MM.1S (cell line): ENCODE measurements around the gene PIAS3.
A peak's percentile ranks its signal among the peaks of the same experiment; 100 is the strongest.

Source experiments
- DNase-seq: peaks from one replicate; pipeline ENCODE4 v3.0.0-alpha.2; 2015
- H2AFZ ChIP-seq: fragments of 300-600 bp; sonication (generic); 2 replicates; pipeline ENCODE4 v1.6.0; 2016; ENCODE audit warnings: antibody characterized with exemption, low read length
- H3F3A ChIP-seq: fragments of 300-600 bp; sonication (generic); 2 replicates; pipeline ENCODE4 v1.6.1; 2016; ENCODE audit warnings: mild to moderate bottlenecking, antibody characterized with exemption, low read length, moderate library complexity, mixed read lengths; ENCODE audit not compliant: insufficient read depth
- H3K27ac ChIP-seq: fragments of 300-600 bp; sonication (generic); 2 replicates; pipeline ENCODE4 v1.5.1; 2016; ENCODE audit warnings: mild to moderate bottlenecking, low read length
- H3K27me3 ChIP-seq: fragments of 300-600 bp; sonication (generic); replicated peaks from 2 replicates; pipeline ENCODE4 v1.6.0; 2016; ENCODE audit warnings: low read length; ENCODE audit not compliant: insufficient read depth
- H3K36me3 ChIP-seq: fragments of 300-600 bp; sonication (generic); replicated peaks from 2 replicates; pipeline ENCODE4 v1.6.1; 2016; ENCODE audit warnings: mild to moderate bottlenecking, low read length, mixed read lengths; ENCODE audit not compliant: insufficient read depth
- H3K4me1 ChIP-seq: fragments of 300-600 bp; sonication (generic); 2 replicates; pipeline ENCODE4 v1.6.1; 2016; ENCODE audit warnings: low read length, mixed read lengths
- H3K4me2 ChIP-seq: fragments of 300-600 bp; sonication (generic); 2 replicates; pipeline ENCODE4 v1.6.0; 2016; ENCODE audit warnings: low read depth, low read length
- H3K4me3 ChIP-seq: fragments of 300-600 bp; sonication (generic); 2 replicates; pipeline ENCODE4 v1.5.1; 2016; ENCODE audit warnings: low read length, mixed read lengths
- H3K79me2 ChIP-seq: fragments of 300-600 bp; sonication (generic); 2 replicates; pipeline ENCODE4 v1.6.1; 2016; ENCODE audit warnings: mixed run types, low read length, mixed read lengths
- H3K9ac ChIP-seq: fragments of 300-600 bp; sonication (generic); 2 replicates; pipeline ENCODE4 v1.6.1; 2016; ENCODE audit warnings: low read length, mixed read lengths
- H3K9me2 ChIP-seq: fragments of 300-600 bp; sonication (generic); replicated peaks from 2 replicates; pipeline ENCODE4 v1.6.1; 2016; ENCODE audit warnings: mild to moderate bottlenecking, low read length, mixed read lengths; ENCODE audit not compliant: insufficient read depth
- H3K9me3 ChIP-seq: fragments of 300-600 bp; sonication (generic); replicated peaks from 2 replicates; pipeline ENCODE4 v1.6.1; 2016; ENCODE audit warnings: mild to moderate bottlenecking, low read length, mixed read lengths; ENCODE audit not compliant: insufficient read depth
- H4K20me1 ChIP-seq: fragments of 300-600 bp; sonication (generic); 2 replicates; pipeline ENCODE4 v1.6.1; 2016; ENCODE audit warnings: mild to moderate bottlenecking, low read length, moderate library complexity, mixed read lengths; ENCODE audit not compliant: insufficient read depth
- CTCF ChIP-seq: fragments of 300-600 bp; sonication (generic); IDR thresholded peaks from 2 replicates; pipeline ENCODE4 v1.5.1; 2016; ENCODE audit warnings: antibody characterized with exemption, low read length, mixed read lengths
- EZH2 ChIP-seq: fragments of 300-600 bp; sonication (generic); optimal IDR thresholded peaks from 2 replicates; pipeline ENCODE3; 2017; ENCODE audit warnings: low read depth, mild to moderate bottlenecking, antibody characterized with exemption, low read length, mixed read lengths
- EZH2phosphoT487 ChIP-seq: fragments of 300-600 bp; sonication (generic); IDR thresholded peaks from 2 replicates; pipeline ENCODE4 v1.6.1; 2018; ENCODE audit warnings: antibody characterized with exemption, low read length

The PIAS3 gene

GRCh38 chr1:145885738-145886287 lies 26.9 kb upstream of the PIAS3 start, which contains the start of gene ANKRD35:
Gene ANKRD35, minus strand, starts transcription at chr1:145885866. Its CDS starts 108 bp downstream, at chr1:145885758.
- peak within 1 kb of the TSS; percentile 77 for H2AFZ ChIP-seq
- TF ChIP-seq EZH2phosphoT487 (no peak), CTCF (no peak), EZH2 (no peak)
- no peaks in the 10 kb centered on the region for H3K36me3 ChIP-seq
- no peaks in the 10 kb centered on the region for H3K9me2 ChIP-seq
- no peaks in the 10 kb centered on the region for H4K20me1 ChIP-seq
- H3K27ac ChIP-seq, result no peak within 1 kb of the TSS
- H3K4me2 ChIP-seq, result peak within 1 kb of the TSS; percentile 97
- H3K9ac ChIP-seq, result no peak within 1 kb of the TSS
- H3K4me3 ChIP-seq, result peak within 1 kb of the TSS; percentile 66
- H3F3A ChIP-seq, result no peaks in the 10 kb centered on the region
- no peaks in the 10 kb centered on the region for H3K79me2 ChIP-seq
- no peaks in the 10 kb centered on the region for H3K9me3 ChIP-seq
- peaks cover 21% of the 10 kb centered on the region for H3K27me3 ChIP-seq
- DNase-seq, result peak; percentile 94
- H3K4me1 ChIP-seq, result 0 out of 2 replicates have a peak, but pooled peaks cover 4% of the 10 kb centered on the region

GRCh38 chr1:145884675-145885074 lies 25.8 kb upstream of the PIAS3 start:
- H3K4me2 ChIP-seq, result no peak overlapping the region
- H3K36me3 ChIP-seq, result no peaks in the 10 kb centered on the region
- H3K9ac ChIP-seq, result no peak overlapping the region
- H3K79me2 ChIP-seq, result no peaks in the 10 kb centered on the region
- DNase-seq, result no peak
- H3K27ac ChIP-seq, result no peak overlapping the region
- 0 out of 2 replicates have a peak, but pooled peaks cover 4% of the 10 kb centered on the region for H3K4me1 ChIP-seq
- H3K27me3 ChIP-seq, result peaks cover 21% of the 10 kb centered on the region
- no peak overlapping the region for H3K4me3 ChIP-seq
- H3K9me3 ChIP-seq, result no peaks in the 10 kb centered on the region
- no peaks in the 10 kb centered on the region for H3F3A ChIP-seq
- no peak overlapping the region for H2AFZ ChIP-seq
- no peaks in the 10 kb centered on the region for H3K9me2 ChIP-seq
- TF ChIP-seq EZH2, result no peak
- no peak for TF ChIP-seq EZH2phosphoT487
- no peak for TF ChIP-seq CTCF
- no peaks in the 10 kb centered on the region for H4K20me1 ChIP-seq

GRCh38 chr1:145879775-145880174 lies 20.9 kb upstream of the PIAS3 start:
- no peaks in the 10 kb centered on the region for H3K9me3 ChIP-seq
- no peak overlapping the region for H3K9ac ChIP-seq
- no peaks in the 10 kb centered on the region for H3K9me2 ChIP-seq
- H3K79me2 ChIP-seq, result no peaks in the 10 kb centered on the region
- no peaks in the 10 kb centered on the region for H3F3A ChIP-seq
- H3K27me3 ChIP-seq, result peaks cover 22% of the 10 kb centered on the region; the same call in 1 of the 2 replicates
- H3K4me3 ChIP-seq, result no peak overlapping the region
- no peak overlapping the region for H2AFZ ChIP-seq
- H3K4me1 ChIP-seq, result no peaks in the 10 kb centered on the region
- no peak for DNase-seq
- TF ChIP-seq EZH2phosphoT487 (no peak), EZH2 (no peak), CTCF (no peak)
- no peak overlapping the region for H3K27ac ChIP-seq
- H3K4me2 ChIP-seq, result no peak overlapping the region
- no peaks in the 10 kb centered on the region for H4K20me1 ChIP-seq
- H3K36me3 ChIP-seq, result no peaks in the 10 kb centered on the region
